Measurements from ENCODE around the gene EMC10.

EMC10 gene

DNA sequence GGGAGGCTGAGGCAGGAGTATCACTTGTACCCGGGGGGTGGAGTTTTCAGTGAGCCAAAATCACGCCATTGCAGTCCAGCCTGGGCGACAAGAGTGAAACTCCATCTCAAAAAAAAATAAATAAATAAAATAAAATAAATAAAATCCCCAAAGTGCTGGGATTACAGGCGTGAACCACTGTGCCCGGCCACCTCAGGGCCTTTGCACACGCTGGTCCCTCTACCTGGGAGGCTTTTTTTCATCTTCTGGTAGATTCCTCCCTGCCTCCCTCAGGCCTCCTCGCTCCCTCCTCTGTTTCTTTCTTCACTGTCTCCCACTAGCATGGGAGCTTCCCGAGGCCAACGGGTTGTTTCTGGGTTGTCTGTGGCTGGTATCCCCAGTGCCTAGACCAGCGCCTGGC is 28.6 kb upstream of the EMC10 start:
- no peak overlapping the region for H3K27ac ChIP-seq
- TF ChIP-seq, protein P1, sequence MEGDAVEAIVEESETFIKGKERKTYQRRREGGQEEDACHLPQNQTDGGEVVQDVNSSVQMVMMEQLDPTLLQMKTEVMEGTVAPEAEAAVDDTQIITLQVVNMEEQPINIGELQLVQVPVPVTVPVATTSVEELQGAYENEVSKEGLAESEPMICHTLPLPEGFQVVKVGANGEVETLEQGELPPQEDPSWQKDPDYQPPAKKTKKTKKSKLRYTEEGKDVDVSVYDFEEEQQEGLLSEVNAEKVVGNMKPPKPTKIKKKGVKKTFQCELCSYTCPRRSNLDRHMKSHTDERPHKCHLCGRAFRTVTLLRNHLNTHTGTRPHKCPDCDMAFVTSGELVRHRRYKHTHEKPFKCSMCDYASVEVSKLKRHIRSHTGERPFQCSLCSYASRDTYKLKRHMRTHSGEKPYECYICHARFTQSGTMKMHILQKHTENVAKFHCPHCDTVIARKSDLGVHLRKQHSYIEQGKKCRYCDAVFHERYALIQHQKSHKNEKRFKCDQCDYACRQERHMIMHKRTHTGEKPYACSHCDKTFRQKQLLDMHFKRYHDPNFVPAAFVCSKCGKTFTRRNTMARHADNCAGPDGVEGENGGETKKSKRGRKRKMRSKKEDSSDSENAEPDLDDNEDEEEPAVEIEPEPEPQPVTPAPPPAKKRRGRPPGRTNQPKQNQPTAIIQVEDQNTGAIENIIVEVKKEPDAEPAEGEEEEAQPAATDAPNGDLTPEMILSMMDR (IDR thresholded peaks at IDR 0.05), result no peak
- H3K4me1 ChIP-seq, result no peaks in the 10 kb centered on the region
- intact Hi-C loops (cut with DNase I; ENCODE audit: low total_unique reads), result no loop called here
- no peaks in the 10 kb centered on the region for H3K9me3 ChIP-seq
- no peaks in the 10 kb centered on the region for H3K36me3 ChIP-seq
- peaks cover 0 to 20% of the 10 kb centered on the region in 2 donors for H3K27me3 ChIP-seq
- DNase-seq, result no peak
- H3K4me3 ChIP-seq, result no peak overlapping the region

DNA sequence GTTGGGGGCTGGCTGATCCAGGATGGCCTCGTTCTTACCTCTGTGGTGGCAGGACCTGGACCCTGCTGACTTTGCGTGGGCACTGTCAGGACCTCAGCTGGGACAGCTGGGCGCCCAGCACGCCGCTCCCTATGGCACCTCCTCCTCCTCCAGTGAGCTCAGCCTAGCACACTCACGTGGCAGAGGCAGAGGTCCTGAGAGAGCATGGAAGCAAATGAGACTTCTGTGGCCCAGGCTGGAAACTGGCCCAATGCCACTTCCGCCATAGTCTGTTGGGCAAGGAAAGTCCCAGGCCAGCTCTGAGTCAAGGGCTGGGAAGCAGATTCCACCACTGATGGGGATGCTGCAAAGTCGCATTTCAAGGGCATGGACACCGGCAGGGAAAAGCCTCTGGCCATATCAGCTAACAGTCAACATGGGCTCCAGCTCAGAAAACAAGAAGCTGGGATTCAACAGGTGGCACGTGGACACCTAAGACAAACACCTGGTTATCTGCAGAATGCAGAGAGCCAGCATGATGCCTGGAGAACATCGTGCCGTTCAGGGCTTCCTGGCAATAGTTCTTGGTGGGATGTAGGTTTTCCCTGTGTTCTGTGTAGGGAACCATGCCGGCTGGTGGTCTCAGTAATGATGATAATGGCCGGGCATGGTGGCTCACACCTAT is 26.9 kb upstream of the EMC10 start:
- Histone ChIP-seq H3K9me3 (no peaks in the 10 kb centered on the region), H3K27me3 (peaks cover 0 to 22% of the 10 kb centered on the region in 2 donors), H3K4me3 (no peak overlapping the region), H3K36me3 (no peaks in the 10 kb centered on the region), H3K27ac (no peak overlapping the region), H3K4me1 (no peaks in the 10 kb centered on the region)
- TF ChIP-seq, protein P1 (IDR thresholded peaks at IDR 0.05), result no peak
- intact Hi-C loops (cut with DNase I; ENCODE audit: low total_unique reads), result no loop called here
- no peak for DNase-seq

GRCh38 chr19:50450369-50451222 is 25.7 kb upstream of the EMC10 start:
- Histone ChIP-seq H3K9me3 (no peaks in the 10 kb centered on the region), H3K4me1 (no peaks in the 10 kb centered on the region), H3K36me3 (no peaks in the 10 kb centered on the region), H3K27me3 (peaks cover 0 to 28% of the 10 kb centered on the region in 2 donors), H3K27ac (no peak overlapping the region), H3K4me3 (no peak overlapping the region)
- TF ChIP-seq, protein P1 (IDR thresholded peaks at IDR 0.05), result no peak
- intact Hi-C loops (cut with DNase I; ENCODE audit: low total_unique reads), result no loop called here
- DNase-seq, result no peak

DNA sequence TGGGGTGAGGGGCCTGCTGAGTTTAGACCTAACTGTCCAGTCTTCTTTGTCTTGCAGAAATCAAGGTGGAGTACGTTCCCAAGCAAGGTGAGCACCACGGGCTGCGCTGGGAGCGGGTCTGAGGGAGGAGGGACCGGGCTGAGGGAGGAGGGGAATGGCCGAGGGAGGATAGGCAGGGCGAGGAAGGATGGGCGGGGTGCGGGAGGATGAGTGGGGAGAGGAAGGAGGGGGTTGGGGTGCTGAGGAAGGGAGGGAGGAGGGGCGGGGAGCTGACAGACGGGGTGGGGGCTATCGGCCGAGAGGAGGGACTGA is 25.1 kb upstream of the EMC10 start:
- DNase-seq, result no peak
- Histone ChIP-seq H3K4me3 (no peak overlapping the region), H3K27ac (no peak overlapping the region), H3K36me3 (no peaks in the 10 kb centered on the region), H3K9me3 (no peaks in the 10 kb centered on the region), H3K27me3 (peaks cover 0 to 24% of the 10 kb centered on the region in 2 donors), H3K4me1 (no peaks in the 10 kb centered on the region)
- TF ChIP-seq, protein P1 (IDR thresholded peaks at IDR 0.05), result no peak
- intact Hi-C loops (cut with DNase I; ENCODE audit: low total_unique reads), result no loop called here

GRCh38 chr19:50453243-50453642 is 23.1 kb upstream of the EMC10 start:
- Histone ChIP-seq H3K4me1 (no peaks in the 10 kb centered on the region), H3K36me3 (no peaks in the 10 kb centered on the region), H3K27ac (no peak overlapping the region), H3K4me3 (no peak overlapping the region), H3K9me3 (no peaks in the 10 kb centered on the region), H3K27me3 (peaks cover 0 to 43% of the 10 kb centered on the region in 2 donors)
- no peak for DNase-seq
- TF ChIP-seq, protein P1 (IDR thresholded peaks at IDR 0.05), result no peak
- intact Hi-C loops (cut with DNase I; ENCODE audit: low total_unique reads), result no loop called here

Data from tibial artery (tissue), 4 donors.